Ecto neural progenitor cell (in vitro differentiated cells): ENCODE data around the gene SMARCA2.

Experiments
- DNase-seq: peaks from one replicate; pipeline ENCODE4 v3.0.0-alpha.2; 2018; ENCODE audit warnings: low spot score

SMARCA2 gene

GRCh38 chr9:2144619-2145018 lies 129.5 kb downstream of the SMARCA2 start:
- DNase-seq = no peak

GRCh38 chr9:2145746-2146145 lies 130.6 kb downstream of the SMARCA2 start:
- DNase-seq = no peak

GRCh38 chr9:2146700-2147099 lies 131.6 kb downstream of the SMARCA2 start:
- DNase-seq = peak; percentile 55

- DNase-seq = no peak
Observed at GRCh38 chr9:2150338-2150737, 135.2 kb downstream of the SMARCA2 start.

GRCh38 chr9:2151171-2151570 lies 136.0 kb downstream of the SMARCA2 start:
- no peak for DNase-seq

GRCh38 chr9:2152966-2153629 lies 138.0 kb downstream of the SMARCA2 start:
- no peak for DNase-seq

GRCh38 chr9:2153630-2154217 lies 138.6 kb downstream of the SMARCA2 start:
- no peak for DNase-seq

- no peak for DNase-seq
Observed at GRCh38 chr9:2154731-2155130, 139.6 kb downstream of the SMARCA2 start.

- DNase-seq = no peak
Observed at GRCh38 chr9:2155966-2156365, 140.8 kb downstream of the SMARCA2 start.

- DNase-seq = no peak
Observed at GRCh38 chr9:2157277-2158110, 142.3 kb downstream of the SMARCA2 start.

- DNase-seq = no peak
Observed at GRCh38 chr9:2158111-2158610, 143.0 kb downstream of the SMARCA2 start.

- DNase-seq = no peak
Observed at GRCh38 chr9:2158766-2159430, 143.8 kb downstream of the SMARCA2 start.

- no peak for DNase-seq
Observed at GRCh38 chr9:2159521-2160454, 144.6 kb downstream of the SMARCA2 start.

- DNase-seq = no peak
Observed at GRCh38 chr9:2161661-2162060, 146.5 kb downstream of the SMARCA2 start.

- DNase-seq = no peak
Observed at GRCh38 chr9:2163231-2163885, 148.2 kb downstream of the SMARCA2 start.

GRCh38 chr9:2164268-2164667 lies 149.1 kb downstream of the SMARCA2 start:
- no peak for DNase-seq

GRCh38 chr9:2166203-2166602 lies 151.1 kb downstream of the SMARCA2 start:
- DNase-seq = no peak

GRCh38 chr9:2169035-2169434 lies 153.9 kb downstream of the SMARCA2 start:
- DNase-seq = no peak

- DNase-seq = no peak
Observed at GRCh38 chr9:2170722-2171121, 155.6 kb downstream of the SMARCA2 start.

GRCh38 chr9:2173170-2173569 lies 158.0 kb downstream of the SMARCA2 start:
- no peak for DNase-seq

- DNase-seq = no peak
Observed at GRCh38 chr9:2173861-2174260, 158.7 kb downstream of the SMARCA2 start.
